HT-29 (cell line): ENCODE measurements around the gene HOXD10. TPM values are rescaled to one million over a fixed set of nuclear protein-coding genes. Genes with fewer than 3 reads are reported as not detected.

Source experiments
- DNase-seq: peaks from one replicate; pipeline ENCODE4 v3.0.0-alpha.2; 2015; ENCODE audit warnings: low spot score
- small RNA-seq: library from RNA; depleted of rRNA; stranded (forward); fragments of <200 nt; gene quantifications from one replicate; pipeline ENCODE3, GENCODE V24; 2014
- total RNA-seq: library from RNA; depleted of rRNA; stranded (reverse); fragments of >200 nt; shearing (Covaris generic); gene quantifications from 2 replicates; pipeline ENCODE4 v1.2.3, GENCODE V29; 2014; rRNA removed

The HOXD10 gene
- total RNA-seq, 1 experiment from 2014 or later, result not detected

DNA sequence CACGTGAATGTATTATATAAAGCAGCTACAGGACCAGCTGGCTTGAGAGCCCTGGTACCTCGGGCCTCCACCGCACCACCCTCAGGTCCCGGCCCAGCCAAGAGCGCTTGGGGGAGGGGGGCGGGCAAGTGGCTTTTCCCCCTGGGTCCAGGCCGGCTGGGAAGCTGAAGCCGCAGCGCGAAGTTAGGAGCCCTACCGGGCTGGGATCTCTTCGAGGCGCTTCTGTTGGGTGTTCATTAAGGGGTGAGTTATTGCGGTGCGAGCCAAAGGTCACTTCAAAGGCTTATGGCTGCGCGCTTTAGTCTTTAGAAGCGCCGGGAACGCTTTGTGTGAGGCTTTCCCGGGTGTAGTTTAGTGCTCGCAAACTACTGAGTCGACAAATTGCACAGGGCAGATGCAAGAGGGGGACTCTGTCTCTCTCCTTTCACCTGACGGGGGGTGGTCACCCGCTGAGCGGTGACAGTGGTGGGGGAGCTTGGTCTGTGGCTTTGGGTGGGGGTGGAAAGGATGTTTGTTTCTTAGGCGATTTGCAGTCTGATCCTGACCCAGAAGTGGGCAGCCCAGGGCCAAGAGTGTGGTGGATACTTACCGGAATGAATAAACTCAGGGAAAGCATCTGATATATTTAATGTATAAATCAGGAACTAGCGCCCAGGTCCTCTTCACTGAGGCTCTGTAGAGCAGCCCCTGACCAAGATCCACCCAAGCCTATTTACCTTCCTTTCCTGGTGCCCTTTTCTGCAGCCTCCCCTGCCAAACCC is 46.5 kb downstream of the HOXD10 start:
- DNase-seq, result no peak

- DNase-seq, result no peak
These were observed 47.1 kb downstream of the HOXD10 start for GRCh38 chr2:176163672-176164056.

- no peak for DNase-seq
These were observed 47.6 kb downstream of the HOXD10 start for GRCh38 chr2:176164201-176164600.

DNA sequence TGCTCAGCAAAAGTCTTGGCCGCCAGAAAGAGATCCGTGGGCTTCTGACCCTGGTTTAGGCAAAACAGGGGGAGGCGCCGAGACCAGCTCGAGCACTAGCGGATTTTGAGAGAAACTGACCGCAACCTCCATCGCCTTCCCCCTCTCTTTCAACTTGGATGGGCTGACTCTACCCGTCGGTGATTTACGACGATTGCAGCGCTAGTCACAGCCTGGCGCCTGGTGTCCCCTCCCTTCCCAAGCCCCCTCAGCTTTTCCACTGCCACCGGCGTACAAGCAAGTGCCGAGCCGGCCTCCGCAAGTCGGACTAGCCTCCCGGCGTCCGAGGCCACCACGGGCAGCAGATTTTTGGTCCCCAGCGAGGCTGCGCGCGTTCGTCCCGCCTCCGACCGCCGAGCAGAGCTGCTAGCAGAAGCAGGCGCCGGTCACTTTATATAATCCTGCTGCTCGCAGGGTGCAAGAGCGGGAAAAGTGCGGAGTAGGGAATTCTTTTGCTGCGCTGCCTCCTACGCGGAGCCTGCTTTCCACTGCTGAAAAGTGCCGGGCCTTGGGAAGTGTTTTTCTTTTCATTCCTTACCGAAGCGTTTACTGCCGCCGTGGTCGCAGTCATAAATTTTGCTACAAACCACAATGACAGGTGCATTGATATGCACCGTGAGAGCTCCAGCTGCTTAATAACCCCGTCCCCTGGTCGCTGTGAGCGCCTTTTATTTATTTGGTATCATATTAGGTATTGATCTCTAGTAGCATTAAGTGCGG is 48.2 kb downstream of the HOXD10 start:
- DNase-seq, result no peak

- DNase-seq, result no peak
These were observed 48.9 kb downstream of the HOXD10 start for GRCh38 chr2:176165370-176166050.

- DNase-seq, result no peak
These were observed 49.7 kb downstream of the HOXD10 start for GRCh38 chr2:176166272-176166671.

DNA sequence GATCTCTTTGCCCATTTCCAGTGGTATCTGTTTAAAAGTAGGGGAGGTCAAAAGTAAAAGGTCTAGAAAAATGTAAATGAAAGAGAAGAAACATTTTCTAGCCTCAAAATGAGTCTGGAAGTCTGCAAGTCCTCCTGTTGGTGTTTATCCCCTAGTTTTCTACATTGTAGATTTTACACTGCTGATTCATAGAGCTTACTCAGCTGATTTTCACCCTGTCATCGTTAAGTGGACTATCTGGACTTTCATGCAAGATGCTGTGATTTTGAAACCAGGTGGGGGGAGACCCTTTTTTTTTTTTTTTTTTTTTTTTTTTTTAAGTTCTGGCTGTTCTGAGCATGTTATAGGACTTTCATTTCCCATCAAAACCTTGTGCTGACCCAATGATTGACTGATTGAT is 50.8 kb downstream of the HOXD10 start:
- no peak for DNase-seq

GRCh38 chr2:176169181-176169580 is 52.6 kb downstream of the HOXD10 start:
- DNase-seq, result no peak

Small RNA genes within 50 kb of the gene (small RNA-seq; reads per million reads assigned to genes)
- 8.2 reads per million, percentile 87 among the genes with 10 or more reads in this experiment for gene MIR10B

Other genes starting within 250 kb of the HOXD10 start
- 8.9 and 14.6 TPM in 2 replicates for gene LNPK, start 114.5 kb upstream of the HOXD10 start, total RNA-seq
- 0.03 TPM in 1 of 2 replicates, not detected in the other for gene EVX2, start 32.8 kb upstream of the HOXD10 start, total RNA-seq
- 1.4 and 1.5 TPM in 2 replicates for gene HOXD13, start 24.1 kb upstream of the HOXD10 start, total RNA-seq
- 2.2 TPM in 1 of 2 replicates, not detected in the other for gene HOXD12, start 17.0 kb upstream of the HOXD10 start, total RNA-seq
- not detected in 2 replicates for gene HOXD11, start 9.5 kb upstream of the HOXD10 start, total RNA-seq
- gene HOXD9, start 5.9 kb downstream of the HOXD10 start, total RNA-seq, result not detected in 2 replicates
- gene HOXD8, start 12.9 kb downstream of the HOXD10 start, total RNA-seq, result not detected in 2 replicates
- gene HOXD4, start 34.8 kb downstream of the HOXD10 start, total RNA-seq, result not detected in 2 replicates
- not detected in 2 replicates for gene HOXD3, start 40.5 kb downstream of the HOXD10 start, total RNA-seq
- gene HOXD1, start 71.9 kb downstream of the HOXD10 start, total RNA-seq, result not detected in 2 replicates
- gene MTX2, start 152.7 kb downstream of the HOXD10 start, total RNA-seq, result 47.7 and 50.7 TPM in 2 replicates